GM13977 (cell line): ENCODE measurements around the gene IRGQ.

Experiments
- DNase-seq: peaks from one replicate; pipeline ENCODE4 v3.0.0; 2012; ENCODE audit warnings: low spot score
- in situ Hi-C: fragments of 300-500 bp; cut with MboI; formaldehyde crosslinking; loops from one replicate; pipeline ENCODE4 v1.12.0; 2022; ENCODE audit warnings: low sequenced_read_pairs, low pct_unique_long_range_greater_than_20kb, mixed read lengths, inconsistent platforms; ENCODE audit not compliant: unreplicated experiment
- TF ChIP-seq, protein P1 (sequence below): IDR thresholded peaks from 2 replicates; pipeline ENCODE4 v1.5.1; 2012; ENCODE audit warnings: mild to moderate bottlenecking, control low read depth; ENCODE audit not compliant: insufficient read depth; ENCODE audit errors: extremely low read depth, missing control alignments

IRGQ gene

DNA sequence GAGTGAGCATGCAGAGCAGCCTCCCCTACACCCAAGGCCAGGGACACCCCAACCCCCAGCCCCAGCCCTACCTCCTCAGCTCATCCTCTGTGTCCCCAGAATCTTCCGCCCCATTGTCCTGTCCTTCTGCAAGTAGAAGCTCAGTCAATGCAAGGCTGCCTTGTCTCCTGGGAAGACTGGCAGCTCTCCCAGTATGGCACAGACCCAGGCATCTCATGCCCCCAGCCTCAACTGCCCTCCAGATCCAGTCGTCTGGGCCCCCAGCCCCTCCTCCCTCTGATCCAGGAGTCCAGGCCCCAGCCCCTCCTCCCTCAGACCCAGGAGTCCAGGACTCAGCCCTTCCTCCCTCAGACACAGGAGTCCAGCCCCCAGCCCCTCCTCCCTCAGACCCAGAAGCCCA, 50.0 kb downstream of the IRGQ start:
- in situ Hi-C loops = no loop called here
- DNase-seq = no peak
- TF ChIP-seq, protein P1, sequence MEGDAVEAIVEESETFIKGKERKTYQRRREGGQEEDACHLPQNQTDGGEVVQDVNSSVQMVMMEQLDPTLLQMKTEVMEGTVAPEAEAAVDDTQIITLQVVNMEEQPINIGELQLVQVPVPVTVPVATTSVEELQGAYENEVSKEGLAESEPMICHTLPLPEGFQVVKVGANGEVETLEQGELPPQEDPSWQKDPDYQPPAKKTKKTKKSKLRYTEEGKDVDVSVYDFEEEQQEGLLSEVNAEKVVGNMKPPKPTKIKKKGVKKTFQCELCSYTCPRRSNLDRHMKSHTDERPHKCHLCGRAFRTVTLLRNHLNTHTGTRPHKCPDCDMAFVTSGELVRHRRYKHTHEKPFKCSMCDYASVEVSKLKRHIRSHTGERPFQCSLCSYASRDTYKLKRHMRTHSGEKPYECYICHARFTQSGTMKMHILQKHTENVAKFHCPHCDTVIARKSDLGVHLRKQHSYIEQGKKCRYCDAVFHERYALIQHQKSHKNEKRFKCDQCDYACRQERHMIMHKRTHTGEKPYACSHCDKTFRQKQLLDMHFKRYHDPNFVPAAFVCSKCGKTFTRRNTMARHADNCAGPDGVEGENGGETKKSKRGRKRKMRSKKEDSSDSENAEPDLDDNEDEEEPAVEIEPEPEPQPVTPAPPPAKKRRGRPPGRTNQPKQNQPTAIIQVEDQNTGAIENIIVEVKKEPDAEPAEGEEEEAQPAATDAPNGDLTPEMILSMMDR = no peak

DNA sequence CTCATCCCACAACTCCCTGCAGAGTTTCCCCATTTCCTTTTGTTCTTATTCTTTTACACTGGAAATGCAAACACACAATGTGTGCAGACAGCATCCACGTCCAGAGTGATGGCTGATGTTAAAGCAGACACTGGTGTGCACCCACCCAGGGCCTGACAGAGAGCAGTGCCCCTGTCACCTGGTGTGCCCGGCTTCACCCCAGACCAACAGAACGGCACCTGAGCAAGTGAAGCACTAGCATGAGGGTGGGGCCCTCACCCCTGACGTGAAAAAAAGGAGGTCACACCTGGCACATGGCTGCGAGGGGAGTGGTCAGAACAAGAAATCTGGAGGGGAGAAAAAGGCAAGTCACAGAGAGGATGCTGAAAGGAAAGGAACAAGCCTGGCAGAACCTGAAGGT, 50.7 kb downstream of the IRGQ start:
- no peak for DNase-seq
- TF ChIP-seq, protein P1 = no peak
- in situ Hi-C loops = no loop called here

DNA sequence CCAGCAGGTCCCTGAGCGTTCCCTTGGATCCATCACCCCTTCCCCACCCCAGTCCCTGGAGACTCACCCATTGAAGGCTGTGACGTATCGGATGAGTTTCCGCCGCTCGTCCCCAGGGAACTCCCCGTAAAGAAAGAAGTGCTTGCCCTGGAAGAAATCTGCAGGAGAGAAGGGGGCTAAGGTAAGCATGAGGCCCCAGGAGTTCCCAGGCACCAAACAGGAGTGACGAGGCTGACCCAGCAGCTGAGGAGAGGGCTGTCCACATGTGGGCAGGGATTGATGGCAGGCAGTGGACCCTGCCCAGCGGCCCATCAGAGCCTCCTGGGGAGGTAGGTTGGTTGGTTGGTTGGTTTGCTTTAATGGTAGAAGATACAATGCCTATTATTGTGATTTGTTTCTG, 51.9 kb downstream of the IRGQ start:
- DNase-seq = no peak
- TF ChIP-seq, protein P1 = no peak
- in situ Hi-C loops = no loop called here

DNA sequence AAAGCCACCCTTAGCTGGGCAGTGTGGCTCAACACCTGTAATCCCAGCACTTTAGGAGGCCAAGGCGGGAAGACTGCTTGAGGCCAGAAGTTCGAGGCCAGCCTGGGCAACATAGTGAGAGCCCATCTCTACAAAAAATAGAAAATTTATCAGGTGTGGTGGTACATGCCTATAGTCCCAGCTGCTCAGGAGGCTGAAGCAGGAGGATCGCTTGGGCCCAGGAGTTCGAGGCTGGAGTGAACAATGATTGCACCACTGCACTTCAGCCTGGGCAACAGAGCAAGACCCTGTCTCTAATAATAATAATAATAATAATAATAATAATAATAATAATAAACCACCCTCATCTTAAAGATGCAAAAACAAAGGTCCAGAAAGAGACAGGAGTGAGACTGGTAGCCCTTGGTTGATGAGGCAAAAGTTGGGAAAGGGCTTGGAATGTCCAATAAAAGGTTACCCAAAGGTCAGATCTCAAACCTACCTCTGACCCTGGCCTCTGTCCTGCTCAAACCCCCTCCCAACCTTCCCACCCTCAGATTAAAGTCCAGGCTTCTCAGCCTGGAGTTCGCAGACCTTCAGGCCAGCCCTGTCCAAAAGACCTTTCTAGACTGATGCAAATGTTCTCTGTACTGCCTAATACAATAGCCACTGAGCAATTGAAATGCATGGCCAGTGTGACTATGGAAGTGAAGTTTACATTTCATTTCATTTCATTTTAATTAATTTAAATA, 53.8 kb downstream of the IRGQ start:
- TF ChIP-seq, protein P1 = no peak
- DNase-seq = no peak
- in situ Hi-C loops = no loop called here

DNA sequence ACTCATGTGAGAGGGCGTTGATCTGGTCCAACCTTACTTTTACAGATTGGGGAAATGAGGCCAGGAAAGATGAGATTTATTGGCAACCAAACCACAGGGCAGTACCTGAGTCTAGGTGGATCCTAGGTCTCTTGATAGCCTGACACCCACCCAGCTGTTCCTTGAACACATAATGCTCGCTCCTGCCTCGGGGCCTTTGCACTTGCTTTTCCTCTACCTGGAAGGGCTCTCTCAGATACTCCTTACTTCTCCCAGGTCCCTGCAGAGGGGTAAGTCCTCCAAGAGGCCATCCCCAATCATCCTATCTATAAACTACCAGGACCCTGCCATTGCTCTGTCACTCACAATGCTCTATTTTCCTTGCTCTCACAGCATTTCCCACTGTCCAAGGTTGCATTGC, 55.6 kb downstream of the IRGQ start:
- in situ Hi-C loops = no loop called here
- no peak for DNase-seq
- TF ChIP-seq, protein P1 = no peak

GRCh38 chr19:43538922-43539321, 57.0 kb downstream of the IRGQ start:
- no peak for DNase-seq
- in situ Hi-C loops = no loop called here
- TF ChIP-seq, protein P1 = no peak
